Astrocyte (in vitro differentiated cells and primary cell): Measurements from ENCODE around the gene STRA8. TPM values are rescaled to one million over a fixed set of nuclear protein-coding genes. Genes with fewer than 3 reads are reported as not detected.

Experiments
- DNase-seq: peaks from one replicate; pipeline ENCODE4 v3.0.0-alpha.2; 2010; ENCODE audit warnings: low read depth
- FAIRE-seq: peaks from 2 replicates; lab custom pipeline; 2011; peaks lifted over from hg19 to GRCh38; lab: Jason Lieb, UNC
- H2AFZ ChIP-seq: 2 replicates; pipeline ENCODE4 v1.6.0; 2012; ENCODE audit warnings: low read depth, low read length, inconsistent platforms
- H3K27ac ChIP-seq: 2 replicates; pipeline ENCODE4 v1.5.1; 2011; ENCODE audit warnings: low read depth, low read length, inconsistent platforms
- H3K27me3 ChIP-seq: 2 replicates; pipeline ENCODE4 v1.6.0; 2011; ENCODE audit warnings: low read length, inconsistent platforms; ENCODE audit not compliant: insufficient read depth
- H3K36me3 ChIP-seq: 2 replicates; pipeline ENCODE4 v1.5.1; 2011; ENCODE audit warnings: low read length, inconsistent platforms; ENCODE audit not compliant: insufficient read depth
- H3K4me1 ChIP-seq: 2 replicates; pipeline ENCODE4 v1.5.1; 2011; ENCODE audit warnings: low read length, inconsistent platforms; ENCODE audit not compliant: insufficient read depth
- H3K4me2 ChIP-seq: 2 replicates; pipeline ENCODE4 v1.6.0; 2012; ENCODE audit warnings: low read length, inconsistent platforms
- H3K4me3 ChIP-seq: 2 replicates; pipeline ENCODE4 v1.5.1; 2011; ENCODE audit warnings: low read depth, mild to moderate bottlenecking, low read length, inconsistent platforms; ENCODE audit not compliant: insufficient read depth
- H3K79me2 ChIP-seq: 2 replicates; pipeline ENCODE4 v1.6.0; 2012; ENCODE audit warnings: mild to moderate bottlenecking, low read length, inconsistent platforms; ENCODE audit not compliant: insufficient read depth
- H3K9ac ChIP-seq: 2 replicates; pipeline ENCODE4 v1.6.0; 2012; ENCODE audit warnings: mild to moderate bottlenecking, low read length, inconsistent platforms
- H3K9me3 ChIP-seq: 2 replicates; pipeline ENCODE4 v1.5.1; 2012; ENCODE audit warnings: low read depth, mild to moderate bottlenecking, low read length, inconsistent platforms; ENCODE audit not compliant: insufficient read depth
- H4K20me1 ChIP-seq: 2 replicates; pipeline ENCODE4 v1.6.0; 2012; ENCODE audit warnings: low read length, inconsistent platforms; ENCODE audit not compliant: insufficient read depth
- H3K27ac Mint-ChIP-seq: one replicate; pipeline ENCODE4 v1.8.0; 2021; ENCODE audit warnings: mild to moderate bottlenecking, mixed read lengths; ENCODE audit not compliant: unreplicated experiment
- H3K27me3 Mint-ChIP-seq: one replicate; pipeline ENCODE4 v1.8.0; 2021; ENCODE audit warnings: low read depth, mixed read lengths; ENCODE audit not compliant: unreplicated experiment
- H3K36me3 Mint-ChIP-seq: one replicate; pipeline ENCODE4 v1.8.0; 2021; ENCODE audit warnings: low read depth, mixed read lengths; ENCODE audit not compliant: unreplicated experiment
- H3K4me1 Mint-ChIP-seq: one replicate; pipeline ENCODE4 v1.8.0; 2021; ENCODE audit warnings: low read depth, mixed read lengths; ENCODE audit not compliant: unreplicated experiment
- H3K4me3 Mint-ChIP-seq: one replicate; pipeline ENCODE4 v1.8.0; 2021; ENCODE audit warnings: mild to moderate bottlenecking, moderate library complexity, mixed read lengths; ENCODE audit not compliant: unreplicated experiment
- H3K9me3 Mint-ChIP-seq: one replicate; pipeline ENCODE4 v1.8.0; 2021; ENCODE audit warnings: mild to moderate bottlenecking, mixed read lengths; ENCODE audit not compliant: unreplicated experiment
- CTCF ChIP-seq: IDR thresholded peaks from 2 replicates; pipeline ENCODE4 v1.5.1; 2011; ENCODE audit warnings: low read depth, mild to moderate bottlenecking, inconsistent platforms, low read length, moderate library complexity; ENCODE audit not compliant: insufficient read depth
- EZH2 ChIP-seq: IDR thresholded peaks from 2 replicates; pipeline ENCODE4 v1.6.1; 2012; ENCODE audit warnings: mild to moderate bottlenecking, low read length, inconsistent platforms; ENCODE audit not compliant: insufficient read depth
- total RNA-seq: library from RNA; stranded (reverse); gene quantifications from 2 replicates; pipeline ENCODE4 v1.2.1, GENCODE V29; 2021

STRA8 gene
- total RNA-seq, 1 donor from 2014 or later, result not detected

GRCh38 chr7:135234727-135235126, 1.1 kb downstream of the STRA8 start:
- H3K9me3 ChIP-seq, result no peaks in the 10 kb centered on the region
- H3K4me1 ChIP-seq, result no peaks in the 10 kb centered on the region
- H3K36me3 ChIP-seq, result no peaks in the 10 kb centered on the region
- Mint-ChIP-seq H3K27me3 (peaks cover 8% of the 10 kb centered on the region), H3K4me3 (no peak overlapping the region), H3K27ac (no peak overlapping the region), H3K9me3 (peaks cover 2% of the 10 kb centered on the region), H3K36me3 (no peaks in the 10 kb centered on the region), H3K4me1 (peaks cover 12% of the 10 kb centered on the region)
- no peak overlapping the region for H3K4me3 ChIP-seq
- peaks cover 3% of the 10 kb centered on the region for H3K27me3 ChIP-seq
- H4K20me1 ChIP-seq, result no peaks in the 10 kb centered on the region
- no peak overlapping the region for H2AFZ ChIP-seq
- no peak overlapping the region for H3K9ac ChIP-seq
- FAIRE-seq (no peak), DNase-seq (no peak)
- no peak overlapping the region for H3K4me2 ChIP-seq
- H3K27ac ChIP-seq, result no peak overlapping the region
- TF ChIP-seq EZH2 (no peak), CTCF (no peak)
- H3K79me2 ChIP-seq, result no peaks in the 10 kb centered on the region

- FAIRE-seq (no peak), DNase-seq (no peak)
- Histone ChIP-seq H3K4me2 (no peak overlapping the region), H2AFZ (no peak overlapping the region), H3K27me3 (peaks cover 3% of the 10 kb centered on the region), H3K36me3 (no peaks in the 10 kb centered on the region), H3K9ac (no peak overlapping the region), H3K4me1 (no peaks in the 10 kb centered on the region), H3K4me3 (no peak overlapping the region), H4K20me1 (no peaks in the 10 kb centered on the region), H3K79me2 (no peaks in the 10 kb centered on the region), H3K9me3 (no peaks in the 10 kb centered on the region), H3K27ac (no peak overlapping the region)
- Mint-ChIP-seq H3K4me3 (no peak overlapping the region), H3K27me3 (peaks cover 4% of the 10 kb centered on the region), H3K4me1 (peaks cover 12% of the 10 kb centered on the region), H3K9me3 (peaks cover 2% of the 10 kb centered on the region), H3K27ac (no peak overlapping the region), H3K36me3 (no peaks in the 10 kb centered on the region)
- TF ChIP-seq CTCF, result no peak
- no peak for TF ChIP-seq EZH2
Observed at GRCh38 chr7:135235841-135236240, 2.2 kb downstream of the STRA8 start.

- H3K4me2 ChIP-seq, result no peak overlapping the region
- Mint-ChIP-seq H3K9me3 (peaks cover 2% of the 10 kb centered on the region), H3K27ac (no peak overlapping the region), H3K4me1 (peaks cover 8% of the 10 kb centered on the region), H3K27me3 (peaks cover 7% of the 10 kb centered on the region), H3K36me3 (no peaks in the 10 kb centered on the region), H3K4me3 (no peak overlapping the region)
- DNase-seq, result peak; percentile 35
- H2AFZ ChIP-seq, result no peak overlapping the region
- FAIRE-seq, result no peak
- H3K27me3 ChIP-seq, result peaks cover 5% of the 10 kb centered on the region
- no peaks in the 10 kb centered on the region for H3K4me1 ChIP-seq
- TF ChIP-seq CTCF, result no peak
- no peak for TF ChIP-seq EZH2
- no peak overlapping the region for H3K9ac ChIP-seq
- no peaks in the 10 kb centered on the region for H3K36me3 ChIP-seq
- H4K20me1 ChIP-seq, result no peaks in the 10 kb centered on the region
- H3K9me3 ChIP-seq, result no peaks in the 10 kb centered on the region
- H3K4me3 ChIP-seq, result no peak overlapping the region
- no peak overlapping the region for H3K27ac ChIP-seq
- no peaks in the 10 kb centered on the region for H3K79me2 ChIP-seq
Observed at GRCh38 chr7:135236727-135237126, 3.1 kb downstream of the STRA8 start.
